ENCODE data around the gene PDE4C.

GRCh38 chr19:18226956-18227780, 930 bp upstream of the PDE4C start:
- TF ChIP-seq ELF4 (IDR thresholded peaks at IDR 0.05), result no peak
- no peak for TF ChIP-seq SP1 (IDR thresholded peaks at IDR 0.05)
- TF ChIP-seq FOXA1 (IDR thresholded peaks at IDR 0.05), result no peak
- no peak for TF ChIP-seq BHLHE40 (IDR thresholded peaks at IDR 0.05; ENCODE audit: borderline replicate concordance)
- TF ChIP-seq NFRKB (IDR thresholded peaks at IDR 0.05), result no peak
- TF ChIP-seq CTBP1 (IDR thresholded peaks at IDR 0.05; ENCODE audit: borderline replicate concordance), result no peak
- TF ChIP-seq FOXK2 (IDR thresholded peaks at IDR 0.05), result no peak
- no peak for TF ChIP-seq FOXM1 (IDR thresholded peaks at IDR 0.05; ENCODE audit: borderline replicate concordance)
- TF ChIP-seq SUZ12 (IDR thresholded peaks at IDR 0.05), result no peak
- no peak for TF ChIP-seq LEF1 (IDR thresholded peaks at IDR 0.05; ENCODE audit: borderline replicate concordance)

All from HEK293T (cell line).